ENCODE results near the gene ADGRL4.

ADGRL4 gene

DNA sequence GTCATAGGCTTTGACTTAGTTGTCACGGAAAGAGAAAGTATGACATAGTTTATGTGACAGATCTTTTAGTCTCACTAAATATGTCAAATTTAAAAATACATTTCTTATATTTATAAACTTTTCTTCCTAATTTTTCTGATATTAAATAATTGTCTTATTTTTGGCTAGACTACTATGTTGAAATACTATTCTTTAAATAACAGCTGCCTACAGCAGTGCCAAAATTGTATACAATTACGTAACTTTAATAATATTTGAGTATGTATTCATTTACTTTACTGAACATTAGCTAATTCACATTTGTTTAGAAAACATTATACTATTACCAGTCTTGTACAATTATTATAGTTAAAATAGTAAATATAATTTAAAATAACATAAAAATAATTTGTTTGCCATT, 137.4 kb downstream of the ADGRL4 start:
- Mint-ChIP-seq H3K27ac (no peak overlapping the region), H3K4me3 (no peak overlapping the region), H3K9me3 (peaks cover 4% of the 10 kb centered on the region), H3K36me3 (ENCODE audit: low read depth) (no peaks in the 10 kb centered on the region), H3K27me3 (ENCODE audit: low read depth) (no peaks in the 10 kb centered on the region), H3K4me1 (peaks cover 5% of the 10 kb centered on the region)
- TF ChIP-seq, protein P1, sequence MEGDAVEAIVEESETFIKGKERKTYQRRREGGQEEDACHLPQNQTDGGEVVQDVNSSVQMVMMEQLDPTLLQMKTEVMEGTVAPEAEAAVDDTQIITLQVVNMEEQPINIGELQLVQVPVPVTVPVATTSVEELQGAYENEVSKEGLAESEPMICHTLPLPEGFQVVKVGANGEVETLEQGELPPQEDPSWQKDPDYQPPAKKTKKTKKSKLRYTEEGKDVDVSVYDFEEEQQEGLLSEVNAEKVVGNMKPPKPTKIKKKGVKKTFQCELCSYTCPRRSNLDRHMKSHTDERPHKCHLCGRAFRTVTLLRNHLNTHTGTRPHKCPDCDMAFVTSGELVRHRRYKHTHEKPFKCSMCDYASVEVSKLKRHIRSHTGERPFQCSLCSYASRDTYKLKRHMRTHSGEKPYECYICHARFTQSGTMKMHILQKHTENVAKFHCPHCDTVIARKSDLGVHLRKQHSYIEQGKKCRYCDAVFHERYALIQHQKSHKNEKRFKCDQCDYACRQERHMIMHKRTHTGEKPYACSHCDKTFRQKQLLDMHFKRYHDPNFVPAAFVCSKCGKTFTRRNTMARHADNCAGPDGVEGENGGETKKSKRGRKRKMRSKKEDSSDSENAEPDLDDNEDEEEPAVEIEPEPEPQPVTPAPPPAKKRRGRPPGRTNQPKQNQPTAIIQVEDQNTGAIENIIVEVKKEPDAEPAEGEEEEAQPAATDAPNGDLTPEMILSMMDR (IDR thresholded peaks at IDR 0.05; ENCODE audit: unreplicated experiment in 3 of 3) = no peak

DNA sequence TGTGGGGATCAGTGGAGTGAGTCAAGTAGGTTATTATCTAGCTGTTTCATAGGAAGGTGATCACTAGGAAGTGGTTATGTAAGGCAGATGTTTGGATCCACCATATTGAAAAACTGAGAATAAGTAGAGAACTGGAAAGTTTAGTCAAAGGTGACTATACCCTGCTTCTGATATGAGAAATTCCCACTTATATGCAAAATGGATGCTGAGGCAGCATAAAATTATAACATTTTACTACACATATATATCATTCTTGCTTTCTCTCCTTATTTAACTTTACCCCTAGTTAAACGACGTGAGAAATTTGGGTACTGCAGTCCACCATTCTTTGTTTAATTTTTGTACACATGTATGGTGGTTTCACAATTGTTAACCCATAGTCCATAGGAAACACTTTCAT, 142.4 kb downstream of the ADGRL4 start:
- Mint-ChIP-seq H3K4me3 (no peak overlapping the region), H3K9me3 (no peaks in the 10 kb centered on the region), H3K4me1 (peaks cover 5% of the 10 kb centered on the region), H3K27me3 (ENCODE audit: low read depth) (no peaks in the 10 kb centered on the region), H3K27ac (no peak overlapping the region), H3K36me3 (ENCODE audit: low read depth) (no peaks in the 10 kb centered on the region)
- TF ChIP-seq, protein P1 (IDR thresholded peaks at IDR 0.05; ENCODE audit: unreplicated experiment in 3 of 3) = no peak

DNA sequence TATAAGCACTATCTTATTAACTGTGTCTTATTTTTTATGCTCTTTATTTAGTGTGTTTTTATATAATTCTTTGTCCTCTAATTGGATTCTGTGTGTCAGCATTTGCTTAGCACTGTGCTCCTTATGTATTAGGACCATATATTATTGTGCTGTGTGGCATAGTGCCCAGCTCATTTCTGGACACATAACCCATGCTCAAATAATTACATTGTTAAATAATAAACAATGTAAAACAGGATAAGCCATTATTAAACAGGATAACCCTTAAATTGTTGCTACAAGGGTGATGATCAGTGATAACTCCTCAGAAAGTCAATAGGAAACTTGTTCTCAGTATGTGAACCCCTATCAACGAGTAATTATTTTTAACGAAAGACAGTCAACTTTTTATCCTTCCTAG, 150.4 kb downstream of the ADGRL4 start:
- TF ChIP-seq, protein P1 (IDR thresholded peaks at IDR 0.05; ENCODE audit: unreplicated experiment in 3 of 3) = no peak
- H3K27me3 Mint-ChIP-seq (ENCODE audit: low read depth) = no peaks in the 10 kb centered on the region
- peaks cover 4% of the 10 kb centered on the region for H3K36me3 Mint-ChIP-seq (ENCODE audit: low read depth)
- peaks cover 7% of the 10 kb centered on the region for H3K9me3 Mint-ChIP-seq
- H3K4me3 Mint-ChIP-seq = no peak overlapping the region
- no peak overlapping the region for H3K27ac Mint-ChIP-seq
- H3K4me1 Mint-ChIP-seq = no peaks in the 10 kb centered on the region

DNA sequence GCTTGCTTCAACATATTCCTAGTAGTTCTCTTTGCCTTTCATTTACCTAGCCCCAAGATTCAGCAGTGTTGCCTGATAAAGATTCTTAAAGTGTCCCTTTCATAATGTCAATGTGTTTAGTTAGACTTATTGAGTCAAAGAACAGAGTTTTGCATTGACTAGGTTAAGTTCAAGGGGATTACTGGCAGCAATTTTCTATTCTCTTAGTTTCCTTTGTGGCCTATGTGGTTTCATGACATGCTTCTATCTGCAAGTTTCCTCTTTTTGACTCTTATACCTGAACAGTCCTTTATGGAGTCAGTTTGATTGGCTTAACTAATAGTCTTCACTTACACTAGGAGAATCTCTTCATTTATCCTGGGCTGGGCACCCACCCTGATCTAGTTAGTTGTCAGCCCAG, 151.3 kb downstream of the ADGRL4 start:
- no peaks in the 10 kb centered on the region for H3K27me3 Mint-ChIP-seq (ENCODE audit: low read depth)
- H3K4me1 Mint-ChIP-seq = no peaks in the 10 kb centered on the region
- TF ChIP-seq, protein P1 (IDR thresholded peaks at IDR 0.05; ENCODE audit: unreplicated experiment in 3 of 3) = no peak
- H3K4me3 Mint-ChIP-seq = no peak overlapping the region
- H3K36me3 Mint-ChIP-seq (ENCODE audit: low read depth) = peaks cover 4% of the 10 kb centered on the region
- peaks cover 7% of the 10 kb centered on the region for H3K9me3 Mint-ChIP-seq
- no peak overlapping the region for H3K27ac Mint-ChIP-seq

DNA sequence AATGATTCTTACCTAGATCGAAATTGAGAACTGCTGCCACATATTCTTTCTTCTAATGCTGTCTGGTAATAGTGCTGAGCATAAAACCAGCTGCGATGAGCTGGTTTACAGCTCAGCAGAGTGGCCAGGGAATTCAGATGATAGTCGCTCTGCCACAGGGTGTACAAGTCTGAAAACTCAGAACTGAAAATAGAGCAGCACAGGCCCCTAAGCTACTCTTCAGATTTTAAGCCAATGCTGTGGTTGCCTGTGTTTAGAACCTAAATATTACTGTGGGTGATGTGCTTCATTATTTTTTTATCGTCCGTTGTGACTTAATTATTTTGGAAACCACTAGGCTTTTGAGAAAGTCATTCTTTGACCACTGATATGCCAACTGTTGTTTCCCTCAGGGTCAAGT, 152.0 kb downstream of the ADGRL4 start:
- H3K4me1 Mint-ChIP-seq = no peaks in the 10 kb centered on the region
- no peaks in the 10 kb centered on the region for H3K27me3 Mint-ChIP-seq (ENCODE audit: low read depth)
- H3K9me3 Mint-ChIP-seq = peaks cover 7% of the 10 kb centered on the region
- TF ChIP-seq, protein P1 (IDR thresholded peaks at IDR 0.05; ENCODE audit: unreplicated experiment in 3 of 3) = no peak
- H3K4me3 Mint-ChIP-seq = no peak overlapping the region
- peaks cover 4% of the 10 kb centered on the region for H3K36me3 Mint-ChIP-seq (ENCODE audit: low read depth)
- H3K27ac Mint-ChIP-seq = no peak overlapping the region

DNA sequence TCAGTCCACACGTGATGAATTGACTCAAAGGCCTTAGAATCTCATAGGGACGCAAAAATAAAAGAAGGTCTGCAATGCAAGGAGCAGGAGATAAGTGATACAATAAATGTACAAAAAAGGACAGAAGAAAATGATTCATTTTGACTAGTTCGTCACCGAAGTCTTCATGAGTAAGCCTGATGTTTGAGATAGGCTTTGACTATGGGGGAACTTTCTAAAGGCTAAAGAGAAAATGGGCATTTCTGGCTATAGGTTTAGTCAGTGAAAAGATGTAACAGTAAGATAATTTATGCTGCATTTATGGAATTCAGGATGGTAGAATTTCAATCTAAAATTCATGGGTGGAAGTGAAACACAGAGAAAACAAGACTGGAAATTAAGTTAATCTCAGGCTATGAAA, 163.0 kb downstream of the ADGRL4 start:
- Mint-ChIP-seq H3K4me3 (no peak overlapping the region), H3K27me3 (ENCODE audit: low read depth) (no peaks in the 10 kb centered on the region), H3K4me1 (peaks cover 43% of the 10 kb centered on the region), H3K27ac (peak overlapping the region in 2 of 3 experiments; percentile 58 to 75), H3K36me3 (ENCODE audit: low read depth) (peaks cover 4% of the 10 kb centered on the region), H3K9me3 (peaks cover 3% of the 10 kb centered on the region)
- TF ChIP-seq, protein P1 (IDR thresholded peaks at IDR 0.05; ENCODE audit: unreplicated experiment in 3 of 3) = no peak
